GM21786 (cell line): ENCODE measurements around the gene RUFY1.
"Not testable (repeated sequence)": the region's sequence is repeated elsewhere in the genome, so short reads cannot be mapped to it uniquely, and the experiment has no call there.

Source experiments
- ATAC-seq: cut with Tn5 transposase; IDR thresholded peaks from one replicate; pipeline ENCODE4 v1.9.1; 2021; ENCODE audit not compliant: unreplicated experiment

The RUFY1 gene

DNA sequence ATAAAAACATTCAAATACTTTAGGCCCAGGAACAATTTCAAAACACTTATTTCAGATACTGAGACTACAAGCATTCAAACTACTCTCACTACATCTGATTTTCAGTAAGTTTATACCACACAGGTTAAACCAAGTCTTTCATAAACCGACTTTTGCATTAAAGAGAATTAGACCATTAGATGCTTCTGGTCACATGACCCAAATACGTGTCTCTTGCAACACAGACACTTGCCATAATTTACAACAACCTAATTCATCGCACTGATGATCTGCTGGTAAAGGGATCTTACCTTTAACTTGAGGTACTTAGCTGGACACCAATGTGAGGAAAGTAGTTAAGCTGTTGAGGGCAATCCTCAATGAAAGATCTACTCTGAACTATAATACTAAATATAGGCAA lies 69.9 kb downstream of the RUFY1 start:
- ATAC-seq, result no peak

DNA sequence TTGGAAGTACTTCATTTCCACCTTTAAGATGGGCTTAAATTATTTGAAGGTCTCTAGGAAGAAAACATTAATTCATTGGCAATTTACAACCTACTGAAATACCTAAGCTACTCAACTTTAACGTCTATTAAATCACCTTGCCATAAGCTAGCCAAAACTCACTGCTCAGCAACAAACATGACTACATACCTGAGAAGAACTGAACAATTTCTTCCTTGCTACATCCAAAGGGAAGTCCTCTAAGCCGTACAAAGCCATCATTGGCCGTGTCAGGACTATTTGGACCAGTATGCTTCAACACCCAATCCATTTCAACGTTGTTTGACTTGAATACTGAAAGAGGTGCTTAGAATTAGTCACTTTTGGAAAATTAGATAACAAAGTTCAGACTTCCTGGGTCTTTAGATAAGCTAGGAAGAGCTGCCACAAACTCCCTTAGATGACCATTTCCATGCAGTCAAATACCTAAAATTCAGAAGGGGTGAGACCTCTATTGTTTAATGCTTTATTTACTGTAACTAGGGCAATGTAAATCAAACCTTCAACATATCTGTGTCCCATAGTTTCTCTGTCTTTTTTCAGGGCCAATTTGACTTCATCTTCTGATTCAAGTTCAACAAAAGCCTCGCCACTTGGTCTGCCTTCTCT lies 70.5 kb downstream of the RUFY1 start:
- ATAC-seq, result no peak

GRCh38 chr5:179621551-179622214 lies 71.3 kb downstream of the RUFY1 start:
- no peak for ATAC-seq

DNA sequence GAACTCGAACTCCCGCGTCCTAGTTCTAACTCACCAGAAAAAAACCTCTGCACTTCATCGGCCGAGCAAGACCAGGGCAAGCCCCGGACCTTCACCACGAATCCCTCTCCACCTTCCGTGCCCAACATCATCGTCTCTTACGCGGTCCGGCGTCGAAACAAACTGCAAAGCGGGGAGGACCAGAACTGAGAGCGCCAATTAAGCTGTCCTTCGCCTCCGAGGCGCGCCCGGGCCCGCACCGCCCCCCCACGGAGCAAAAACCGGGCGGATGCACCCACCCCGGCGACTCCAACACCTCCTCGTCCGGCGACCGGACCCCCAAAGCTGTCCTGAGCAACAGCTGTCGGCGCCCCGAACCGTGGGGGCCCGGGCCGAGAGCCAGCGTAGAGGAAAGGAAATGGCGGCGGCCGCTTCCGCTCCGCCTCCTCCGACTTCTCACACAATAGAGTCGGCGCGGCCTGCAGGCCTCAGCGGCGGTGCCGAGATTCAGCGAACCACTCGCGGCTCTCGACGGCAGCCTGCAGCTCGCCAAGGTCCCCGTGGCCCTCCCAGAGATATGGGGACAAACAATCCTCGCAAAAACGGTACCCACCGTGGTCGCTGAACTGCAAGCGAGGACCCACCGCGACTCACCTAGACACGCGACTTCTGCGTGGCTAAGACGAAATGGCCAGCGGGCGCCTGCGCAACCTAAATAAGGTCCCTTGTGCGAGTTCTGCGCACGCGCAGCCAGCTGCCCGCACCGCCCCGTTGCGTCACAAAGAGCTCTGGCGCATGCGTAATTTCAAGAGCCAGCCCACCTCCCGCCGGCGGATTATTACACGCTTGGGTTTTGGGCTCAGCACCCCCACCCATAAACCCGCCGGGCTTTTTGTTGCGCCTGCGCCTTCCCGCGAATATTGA lies 72.9 kb downstream of the RUFY1 start, which contains the start of gene HNRNPH1:
Gene HNRNPH1, minus strand, starts transcription at position 669 of the 903 bp plus-strand sequence. Its CDS starts 538 bp downstream, at position 131.
- peak; percentile 74 for ATAC-seq

- peak; percentile 3 for ATAC-seq
Measured at GRCh38 chr5:179623906-179624741, 73.8 kb downstream of the RUFY1 start.

GRCh38 chr5:179624841-179625271 lies 74.5 kb downstream of the RUFY1 start:
- no peak for ATAC-seq

GRCh38 chr5:179633501-179634369 lies 83.4 kb downstream of the RUFY1 start:
- peak; percentile 16 for ATAC-seq

DNA sequence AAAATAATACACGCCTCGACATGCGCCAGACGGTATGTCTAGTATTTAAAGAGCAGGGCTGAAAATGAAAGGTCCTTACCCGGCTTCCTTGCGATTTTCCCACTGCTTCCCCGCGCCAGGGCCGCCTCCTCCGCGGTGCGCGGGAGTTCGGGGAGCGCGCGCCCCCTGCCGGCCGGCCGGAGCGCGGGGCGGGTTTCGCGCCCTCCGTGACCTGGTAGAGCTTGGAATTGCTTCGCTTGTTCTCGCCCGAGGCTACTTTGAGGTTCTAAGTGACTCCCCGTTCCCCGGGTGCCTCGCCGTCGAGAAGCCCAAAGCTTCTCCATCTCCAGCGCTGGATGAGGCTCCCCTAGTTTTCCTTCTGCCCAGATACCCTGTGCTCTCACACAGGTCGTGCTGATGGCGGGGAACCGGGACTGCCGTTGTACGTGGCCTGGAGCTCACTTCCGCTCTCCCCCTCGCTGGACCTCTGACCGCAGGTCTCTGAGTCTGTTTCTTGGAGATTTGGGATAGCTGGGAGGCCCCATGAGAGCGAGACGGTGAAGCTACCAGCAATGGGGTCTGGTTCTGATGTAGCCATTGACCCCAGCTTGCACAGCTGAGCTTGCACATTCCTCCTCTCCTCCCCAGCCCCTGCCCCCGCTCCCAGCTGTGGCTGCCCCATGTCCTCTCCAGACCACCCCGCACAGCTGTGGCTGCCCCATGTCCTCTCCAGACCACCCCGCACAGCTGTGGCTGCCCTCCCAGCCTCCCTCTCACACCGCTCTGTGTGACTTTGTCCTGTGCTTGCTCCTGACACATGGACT lies 84.2 kb downstream of the RUFY1 start:
- ATAC-seq, result peak; percentile 92

DNA sequence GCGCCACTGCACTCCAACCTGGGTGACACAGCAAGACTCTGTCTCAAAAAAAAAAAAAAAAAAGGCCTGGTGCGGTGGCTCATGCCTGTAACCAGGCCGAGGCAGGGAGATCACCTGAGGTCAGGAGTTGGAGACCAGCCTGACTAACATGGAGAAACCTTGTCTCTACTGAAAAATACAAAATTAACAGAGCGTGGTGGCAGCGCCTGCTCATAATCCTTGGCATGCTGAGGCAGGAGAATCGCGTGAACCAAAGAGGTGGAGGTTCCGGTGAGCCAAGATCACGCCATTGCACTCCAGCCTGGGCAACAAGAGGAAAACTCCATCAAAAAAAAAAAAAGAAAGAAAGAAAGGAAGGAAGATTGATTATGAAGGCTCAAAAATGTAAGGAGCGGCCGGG lies 88.9 kb downstream of the RUFY1 start:
- ATAC-seq, result not testable (repeated sequence)

GRCh38 chr5:179641745-179642144 lies 91.4 kb downstream of the RUFY1 start:
- ATAC-seq, result not testable (repeated sequence)

- ATAC-seq, result not testable (repeated sequence)
Measured at GRCh38 chr5:179642626-179643025, 92.3 kb downstream of the RUFY1 start.

DNA sequence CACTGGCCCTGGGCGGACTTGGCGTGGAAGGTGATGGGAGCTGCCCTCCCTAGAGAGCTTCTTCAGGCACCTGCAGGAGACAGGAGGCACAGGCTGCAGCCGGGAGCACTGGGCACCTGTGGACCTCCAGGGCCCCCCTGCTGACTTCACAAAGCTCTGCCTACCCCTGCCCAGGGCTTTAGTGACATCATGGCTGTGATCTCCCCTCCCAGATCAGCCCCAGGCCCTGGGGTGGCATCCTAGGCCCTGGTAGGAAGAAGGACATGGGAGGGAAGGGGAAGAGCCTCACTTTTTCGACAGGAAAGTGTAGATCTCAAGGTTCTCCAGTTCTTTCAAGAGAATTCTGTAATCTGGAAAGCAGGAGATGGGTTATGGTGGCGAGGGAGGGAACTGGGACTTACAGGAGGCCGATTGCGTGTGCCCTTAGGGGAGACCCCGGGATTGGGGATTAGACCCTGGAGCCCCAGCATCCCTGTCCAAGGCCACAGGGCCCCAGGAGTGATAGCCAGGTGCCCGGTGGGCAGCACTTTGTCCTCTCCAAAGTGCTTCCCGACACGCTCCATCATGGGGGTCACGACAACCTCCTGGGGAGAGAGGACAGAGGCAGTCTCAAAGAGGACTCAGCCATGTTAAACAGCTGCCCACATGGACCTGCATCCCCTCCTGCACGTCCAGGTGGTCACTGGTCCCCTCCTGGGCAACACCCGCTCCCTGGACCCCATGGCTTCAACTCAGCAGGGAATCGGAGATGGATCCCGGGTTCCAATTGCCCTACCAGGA lies 93.0 kb downstream of the RUFY1 start:
- ATAC-seq, result not testable (repeated sequence)

GRCh38 chr5:179644766-179645165 lies 94.4 kb downstream of the RUFY1 start:
- ATAC-seq, result not testable (repeated sequence)

GRCh38 chr5:179648410-179648809 lies 98.1 kb downstream of the RUFY1 start:
- ATAC-seq, result no peak

- not testable (repeated sequence) for ATAC-seq
Measured at GRCh38 chr5:179649166-179649703, 98.9 kb downstream of the RUFY1 start.

- ATAC-seq, result not testable (repeated sequence)
Measured at GRCh38 chr5:179650245-179650644, 99.9 kb downstream of the RUFY1 start.

GRCh38 chr5:179653135-179653534 lies 102.8 kb downstream of the RUFY1 start:
- ATAC-seq, result not testable (repeated sequence)
